GM21717 (cell line): Measurements from ENCODE around the gene GPRASP3.
"Not testable (repeated sequence)": the region's sequence is repeated elsewhere in the genome, so short reads cannot be mapped to it uniquely, and the experiment has no call there.

Experiments used
- ATAC-seq: cut with Tn5 transposase; IDR thresholded peaks from one replicate; pipeline ENCODE4 v1.9.1; 2021; ENCODE audit warnings: mild to moderate bottlenecking, moderate library complexity; ENCODE audit not compliant: unreplicated experiment

The GPRASP3 gene

GRCh38 chrX:102720237-102721168, at the start of gene GPRASP3:
TSS of gene GPRASP3 (plus strand) at chrX:102720743. CDS start at chrX:102748996, 28,253 bp downstream.
- peak; percentile 92 for ATAC-seq

- ATAC-seq, result no peak
Measured at GRCh38 chrX:102672856-102673255, 47.7 kb upstream of the GPRASP3 start.

GRCh38 chrX:102677479-102677878, 43.1 kb upstream of the GPRASP3 start:
- not testable (repeated sequence) for ATAC-seq

- ATAC-seq, result no peak
Measured at GRCh38 chrX:102684772-102685520, 35.6 kb upstream of the GPRASP3 start.

- ATAC-seq, result no peak
Measured at GRCh38 chrX:102694749-102695148, 25.8 kb upstream of the GPRASP3 start.

GRCh38 chrX:102696306-102696705, 24.2 kb upstream of the GPRASP3 start:
- ATAC-seq, result no peak

GRCh38 chrX:102697494-102697893, 23.0 kb upstream of the GPRASP3 start:
- no peak for ATAC-seq

- no peak for ATAC-seq
Measured at GRCh38 chrX:102708900-102709299, 11.6 kb upstream of the GPRASP3 start.

GRCh38 chrX:102711872-102712215, 8.7 kb upstream of the GPRASP3 start:
- no peak for ATAC-seq

- ATAC-seq, result no peak
Measured at GRCh38 chrX:102712216-102712966, 8.2 kb upstream of the GPRASP3 start, which contains the start of gene GPRASP2. TSS of gene GPRASP2 (plus strand) at chrX:102712448. CDS start at chrX:102714870, 2,422 bp downstream.

- ATAC-seq, result no peak
Measured at GRCh38 chrX:102712981-102713625, 7.4 kb upstream of the GPRASP3 start.

- no peak for ATAC-seq
Measured at GRCh38 chrX:102714994-102715393, 5.5 kb upstream of the GPRASP3 start.

- ATAC-seq, result no peak
Measured at GRCh38 chrX:102715967-102716366, 4.6 kb upstream of the GPRASP3 start.

- not testable (repeated sequence) for ATAC-seq
Measured at GRCh38 chrX:102721169-102721506, 595 bp downstream of the GPRASP3 start.

GRCh38 chrX:102723456-102723855, 2.9 kb downstream of the GPRASP3 start:
- ATAC-seq, result no peak

GRCh38 chrX:102727761-102728160, 7.2 kb downstream of the GPRASP3 start:
- ATAC-seq, result no peak

GRCh38 chrX:102728646-102729045, 8.1 kb downstream of the GPRASP3 start:
- no peak for ATAC-seq

GRCh38 chrX:102739657-102740056, 19.1 kb downstream of the GPRASP3 start:
- ATAC-seq, result no peak

GRCh38 chrX:102744307-102744706, 23.8 kb downstream of the GPRASP3 start:
- no peak for ATAC-seq

- ATAC-seq, result no peak
Measured at GRCh38 chrX:102745513-102745856, 24.9 kb downstream of the GPRASP3 start.
